Pancreas (tissue), 10 donors: ENCODE measurements around the gene CARD9. TPM values are rescaled to one million over a fixed set of nuclear protein-coding genes. Genes with fewer than 3 reads are reported as not detected.
A peak's percentile ranks its signal among the peaks of the same experiment; 100 is the strongest.

Experiments used
- ATAC-seq, 4 donors: fragments of 200-7000 bp; cut with Tn5 transposase; one replicate each; pipeline versions ENCODE4 v1.8.0 to v1.9.1; 2020; ENCODE audit warnings: mild to moderate bottlenecking in 4 of 4, moderate library complexity in 4 of 4
- DNase-seq, 6 donors: peaks; one replicate each; pipeline ENCODE4 v3.0.0-alpha.2; 2020
- FAIRE-seq: peaks from 2 replicates; lab custom pipeline; 2012; peaks lifted over from hg19 to GRCh38; lab: Jason Lieb, UNC
- H3K27ac ChIP-seq, 4 donors: fragments of 200-600 bp; sonication (generic); 1 replicate in 3 of 4; 2 replicates in 1 of 4; pipeline versions ENCODE4 v1.5.0 to v1.8.0; 2020
- H3K27me3 ChIP-seq, 4 donors: fragments of 200-600 bp; one replicate each; pipeline ENCODE4 v1.8.0; 2021
- H3K36me3 ChIP-seq, 3 donors: fragments of 200-600 bp; sonication (generic) in 1 of 3; one replicate each; pipeline versions ENCODE4 v1.5.0 to v1.8.0; 2020 to 2021
- H3K4me1 ChIP-seq, 3 donors: fragments of 200-600 bp; one replicate each; pipeline ENCODE4 v1.8.0; 2021
- H3K4me3 ChIP-seq, 4 donors: fragments of 200-600 bp; sonication (generic) in 2 of 4; one replicate each; pipeline versions ENCODE4 v1.5.0 to v1.8.0; 2020 to 2021
- H3K9me3 ChIP-seq, 4 donors: fragments of 200-600 bp; one replicate each; pipeline ENCODE4 v1.8.0; 2021
- WGBS, 2 donors: extraction: QIAGEN DNeasy Blood & Tissue Kit; methylation state at CpG; one replicate each; pipeline ENCODE4 v1.1.7; 2013; 5-methylcytosine and 5-hydroxymethylcytosine counted together
- intact Hi-C, 3 donors: fragments of 100-400 bp; cut with DNase I; formaldehyde crosslinking; loops; one replicate each; pipeline versions ENCODE4 v1.11.1 to v1.14.2; 2022
- polyA plus RNA-seq, 2 donors: library from polyadenylated mRNA; stranded (reverse); fragments of 200-250 nt; gene quantifications; one replicate each; pipeline ENCODE4 v1.2.3, GENCODE V29; 2013
- total RNA-seq, 6 donors: library from RNA; stranded (reverse); fragmentation: NEBNext Ultra II Directional in 4 of 6; extraction: Animal tissue kit (Norgen Biotek cat#: 25700) in 4 of 6; gene quantifications; one replicate each; pipeline versions ENCODE4 v1.2.1 to v1.2.4, GENCODE V29; 2021 to 2023
- TF ChIP-seq, protein P1 (sequence below), 4 donors: fragments of 200-600 bp; sonication (generic) in 3 of 4; IDR thresholded peaks; one replicate each; pipeline versions ENCODE4 v1.5.0 to v1.8.0; 2021; ENCODE audit warnings: antibody characterized with exemption in 4 of 4
- donor health status: healthy with polysubstance abuse.
- donor health status: DM: no; HTN: no; CAD: no; lungs with moderate emphysema.
- donor health status: DM: no; HTN: no; CAD: no.
- donor health status: control.
- donor health status: control.
- donor health status: Bipolar disorder and iron deficiency.
- donor health status: DM: yes; HTN: yes; CAD: no.
- donor health status: DM: no; HTN: no; CAD: no.
- donor health status: DM: no; HTN: no; CAD: no.
- donor health status: DM: yes; HTN: yes; CAD: no.

Gene CARD9
- total and polyA plus RNA-seq, 8 donors, result 0.23 to 5.1 (median 1.1) TPM

DNA sequence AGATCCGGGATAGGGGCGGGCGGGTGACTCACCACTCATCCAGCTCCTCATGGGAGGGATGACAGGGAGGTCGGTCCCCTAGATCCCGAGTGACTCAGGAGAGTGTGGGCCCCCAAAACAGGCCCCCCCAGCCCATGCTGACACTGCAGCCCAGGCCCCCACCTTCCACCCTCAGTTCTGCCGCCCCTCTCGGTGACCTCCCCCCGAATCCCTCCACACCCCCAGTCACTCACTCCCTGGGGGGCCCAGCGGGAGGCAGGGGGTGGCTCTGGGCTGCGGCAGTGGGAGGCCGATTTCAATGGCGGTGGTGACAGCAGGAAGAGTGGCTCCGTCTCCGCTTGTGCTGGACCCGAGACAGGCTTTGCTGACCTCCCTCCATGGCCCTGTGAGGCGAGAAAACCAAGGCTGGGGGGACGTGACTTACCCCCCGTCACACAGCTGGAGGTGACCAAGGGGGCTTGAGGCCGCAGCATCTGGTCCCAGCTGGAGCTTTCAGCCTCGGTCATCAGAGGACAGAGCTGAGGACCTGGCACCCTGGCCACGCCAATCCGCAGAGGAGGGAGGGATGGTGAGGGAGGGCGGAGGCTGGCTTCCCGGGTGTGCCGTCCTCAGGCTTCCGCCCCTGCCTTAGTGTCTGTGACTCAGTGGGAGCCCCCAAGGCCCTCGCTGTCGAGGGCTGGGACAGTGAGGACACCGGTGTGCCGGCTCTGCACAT, 37.2 kb downstream of the CARD9 start:
- Histone ChIP-seq H3K36me3 (no peaks in the 10 kb centered on the region), H3K27me3 (no peaks in the 10 kb centered on the region), H3K4me1 (peaks cover 7 to 19% (median 14%) of the 10 kb centered on the region in 3 donors), H3K9me3 (no peaks in the 10 kb centered on the region), H3K4me3 (no peak overlapping the region), H3K27ac (no peak overlapping the region)
- FAIRE-seq, result no peak
- intact Hi-C loops, result no loop called here
- peak in 1 of 6 donors; percentile 40 for DNase-seq
- no peak for ATAC-seq
- TF ChIP-seq, protein P1, sequence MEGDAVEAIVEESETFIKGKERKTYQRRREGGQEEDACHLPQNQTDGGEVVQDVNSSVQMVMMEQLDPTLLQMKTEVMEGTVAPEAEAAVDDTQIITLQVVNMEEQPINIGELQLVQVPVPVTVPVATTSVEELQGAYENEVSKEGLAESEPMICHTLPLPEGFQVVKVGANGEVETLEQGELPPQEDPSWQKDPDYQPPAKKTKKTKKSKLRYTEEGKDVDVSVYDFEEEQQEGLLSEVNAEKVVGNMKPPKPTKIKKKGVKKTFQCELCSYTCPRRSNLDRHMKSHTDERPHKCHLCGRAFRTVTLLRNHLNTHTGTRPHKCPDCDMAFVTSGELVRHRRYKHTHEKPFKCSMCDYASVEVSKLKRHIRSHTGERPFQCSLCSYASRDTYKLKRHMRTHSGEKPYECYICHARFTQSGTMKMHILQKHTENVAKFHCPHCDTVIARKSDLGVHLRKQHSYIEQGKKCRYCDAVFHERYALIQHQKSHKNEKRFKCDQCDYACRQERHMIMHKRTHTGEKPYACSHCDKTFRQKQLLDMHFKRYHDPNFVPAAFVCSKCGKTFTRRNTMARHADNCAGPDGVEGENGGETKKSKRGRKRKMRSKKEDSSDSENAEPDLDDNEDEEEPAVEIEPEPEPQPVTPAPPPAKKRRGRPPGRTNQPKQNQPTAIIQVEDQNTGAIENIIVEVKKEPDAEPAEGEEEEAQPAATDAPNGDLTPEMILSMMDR (IDR thresholded peaks at IDR 0.05), result no peak
- 89 to 92% methylated on average over 27 to 30 of the region's 30 CpGs for WGBS, 2 donors

DNA sequence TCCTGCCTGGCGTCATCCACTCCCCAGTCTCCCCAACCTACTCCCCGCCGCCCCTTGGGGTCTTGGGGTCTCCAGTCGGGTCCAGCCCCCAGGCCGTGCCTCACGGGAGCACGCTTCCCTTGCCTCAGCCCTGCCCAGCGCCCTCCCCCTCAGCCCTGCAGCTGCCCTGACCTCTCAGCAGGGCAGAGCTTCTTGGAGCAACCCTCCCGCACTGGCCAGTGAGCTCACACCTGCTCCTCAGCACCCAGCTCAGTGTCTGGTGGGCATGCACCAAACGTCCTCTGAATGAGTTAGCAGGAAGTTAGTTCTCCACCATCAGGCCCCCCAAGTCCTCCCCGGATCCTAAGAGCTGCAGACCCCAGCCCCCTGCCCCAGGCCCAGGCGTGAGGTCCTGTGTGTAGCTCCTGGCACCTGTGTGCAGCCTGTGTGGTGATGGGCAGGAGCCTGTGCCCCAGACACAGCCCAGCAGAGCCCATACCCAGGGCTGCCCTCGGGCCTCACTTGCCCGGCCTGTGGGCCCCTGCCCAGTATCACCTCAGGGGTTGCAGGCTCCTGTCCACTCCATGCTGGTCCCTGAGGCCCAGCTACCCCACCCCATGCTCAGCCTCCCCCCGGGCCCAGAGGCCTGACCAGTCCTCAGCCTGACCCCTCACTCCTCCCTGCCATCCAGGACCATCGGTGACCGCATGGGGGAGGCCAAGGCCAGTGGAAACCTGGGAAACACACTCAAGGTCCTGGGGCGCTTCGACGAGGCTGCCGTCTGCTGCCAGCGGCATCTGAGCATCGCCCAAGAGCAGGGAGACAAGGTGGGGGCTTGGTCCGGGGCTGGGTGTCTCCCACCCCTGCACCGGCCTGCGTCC, 37.9 kb downstream of the CARD9 start:
- Histone ChIP-seq H3K36me3 (no peaks in the 10 kb centered on the region), H3K4me3 (no peak overlapping the region), H3K4me1 (peaks cover 3 to 11% (median 9%) of the 10 kb centered on the region in 3 donors), H3K27me3 (no peaks in the 10 kb centered on the region), H3K9me3 (no peaks in the 10 kb centered on the region), H3K27ac (no peak overlapping the region)
- 89 to 92% methylated on average over 25 to 26 of the region's 26 CpGs for WGBS, 2 donors
- TF ChIP-seq, protein P1 (IDR thresholded peaks at IDR 0.05), result no peak
- intact Hi-C loops, result no loop called here
- peak in 1 of 6 donors; percentile 38 for DNase-seq
- ATAC-seq, result no peak
- FAIRE-seq, result no peak

DNA sequence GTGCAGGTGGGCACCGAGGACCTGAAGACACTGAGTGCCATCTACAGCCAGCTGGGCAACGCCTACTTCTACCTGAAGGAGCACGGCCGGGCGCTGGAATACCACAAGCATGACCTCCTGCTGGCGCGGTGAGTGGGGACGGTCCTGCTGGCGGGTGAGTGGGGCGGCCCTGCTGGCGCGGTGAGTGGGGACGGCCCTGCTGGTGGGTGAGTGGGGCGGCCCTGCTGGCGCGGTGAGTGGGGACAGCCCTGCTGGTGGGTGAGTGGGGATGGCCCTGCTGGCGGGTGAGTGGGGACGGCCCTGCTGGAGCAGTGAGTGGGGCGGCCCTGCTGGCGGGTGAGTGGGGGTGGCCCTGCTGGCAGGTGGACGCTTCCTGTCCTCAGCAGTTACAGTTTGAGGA, 38.9 kb downstream of the CARD9 start:
- H3K27ac ChIP-seq, result no peak overlapping the region
- ATAC-seq (no peak), DNase-seq (peak in 1 of 6 donors; percentile 42), FAIRE-seq (no peak)
- TF ChIP-seq, protein P1 (IDR thresholded peaks at IDR 0.05), result no peak
- H3K4me3 ChIP-seq, result no peak overlapping the region
- intact Hi-C loops, result no loop called here
- H3K36me3 ChIP-seq, result no peaks in the 10 kb centered on the region
- peaks cover 0 to 3% (median 0%) of the 10 kb centered on the region in 3 donors for H3K4me1 ChIP-seq
- H3K9me3 ChIP-seq, result no peaks in the 10 kb centered on the region
- H3K27me3 ChIP-seq, result no peaks in the 10 kb centered on the region
- 95 to 97% methylated on average over 18 to 21 of the region's 21 CpGs for WGBS, 2 donors

DNA sequence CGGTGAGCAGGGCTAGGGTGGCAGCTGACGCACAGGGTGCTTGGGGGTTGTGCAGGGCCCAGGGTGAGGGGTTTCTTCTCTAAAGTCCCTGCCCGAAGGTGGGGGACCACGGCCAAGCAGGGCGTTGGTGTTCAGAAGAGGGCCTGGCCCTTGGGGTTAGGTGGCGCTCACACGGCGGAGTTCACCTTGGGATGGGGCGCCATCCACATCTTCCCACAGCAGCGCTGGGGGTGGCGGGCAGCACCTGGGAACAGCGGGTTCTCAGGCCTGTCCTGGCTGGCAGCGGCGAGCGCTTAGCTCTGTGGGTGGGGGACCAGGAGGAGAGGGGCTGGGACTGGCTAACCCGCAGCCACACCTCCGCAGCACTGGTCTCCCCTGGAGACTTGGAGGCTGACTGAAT, 40.0 kb downstream of the CARD9 start:
- TF ChIP-seq, protein P1 (IDR thresholded peaks at IDR 0.05), result no peak
- Histone ChIP-seq H3K4me3 (no peak overlapping the region), H3K4me1 (peaks cover under 1 to 3% (median 2%) of the 10 kb centered on the region in 3 donors), H3K36me3 (no peaks in the 10 kb centered on the region), H3K27ac (no peak overlapping the region), H3K9me3 (no peaks in the 10 kb centered on the region), H3K27me3 (no peaks in the 10 kb centered on the region)
- no peak for ATAC-seq
- intact Hi-C loops, result no loop called here
- WGBS, 2 donors, result 94 to 97% methylated on average over 17 of the region's 17 CpGs
- DNase-seq, result peak in 2 of 6 donors; percentile 32 to 61
- no peak for FAIRE-seq
